ENCODE data around the gene FAM53A.

FAM53A gene

DNA sequence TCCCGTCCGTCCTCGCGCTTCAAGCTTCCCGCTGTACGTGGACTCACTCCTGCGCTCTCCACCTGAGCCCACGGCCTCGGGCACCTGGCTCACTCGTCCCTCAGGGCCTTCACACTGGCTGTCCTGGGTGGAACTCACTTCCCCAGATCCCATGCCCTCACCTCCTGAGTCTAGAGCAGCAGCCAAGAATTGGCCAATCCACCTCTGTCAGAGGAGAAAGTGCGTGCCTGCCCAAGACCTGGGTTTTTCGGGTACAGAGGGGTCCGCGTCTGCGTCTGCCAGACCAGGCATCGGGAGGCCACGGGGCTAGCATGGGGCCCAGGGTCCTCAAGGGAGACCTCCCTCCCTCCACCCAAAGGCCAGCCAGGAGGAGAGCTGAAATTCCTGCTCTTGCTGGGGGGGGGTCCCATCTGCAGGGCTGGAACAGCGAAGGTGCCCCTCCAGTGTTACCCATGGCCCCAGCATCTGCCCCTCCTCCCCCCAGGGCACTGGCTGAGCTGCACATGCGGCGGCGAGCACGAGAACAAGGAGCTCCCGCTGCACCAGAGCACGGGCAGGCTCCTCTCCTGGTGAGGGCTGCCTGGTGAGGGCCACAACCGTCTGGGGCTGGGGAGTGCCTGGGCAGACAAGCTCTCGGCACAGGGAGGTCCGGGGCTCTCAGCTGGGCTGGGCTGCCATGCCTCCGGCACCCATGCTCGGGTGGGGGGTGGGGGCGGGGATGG is 47.5 kb downstream of the FAM53A start:
- no peak for DNase-seq

DNA sequence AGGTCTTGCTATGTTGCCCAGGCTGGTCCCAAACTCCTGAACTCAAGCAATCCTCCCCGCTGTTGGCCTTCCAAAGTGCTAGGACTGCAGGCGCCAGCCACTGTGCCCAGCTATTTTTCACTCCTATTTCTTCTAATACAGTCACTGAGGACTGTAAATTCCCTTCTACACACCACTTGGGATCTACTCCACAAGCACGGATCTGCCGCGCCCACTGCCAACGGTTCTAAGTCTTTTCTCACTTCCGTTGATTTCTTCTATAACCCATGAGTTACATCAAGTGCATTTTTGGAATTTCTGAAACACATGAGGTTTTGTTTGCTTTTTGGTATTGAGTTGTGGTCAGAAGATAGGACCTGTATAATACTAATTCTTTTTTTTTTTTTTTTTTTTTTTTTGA is 48.6 kb downstream of the FAM53A start:
- DNase-seq = no peak

DNA sequence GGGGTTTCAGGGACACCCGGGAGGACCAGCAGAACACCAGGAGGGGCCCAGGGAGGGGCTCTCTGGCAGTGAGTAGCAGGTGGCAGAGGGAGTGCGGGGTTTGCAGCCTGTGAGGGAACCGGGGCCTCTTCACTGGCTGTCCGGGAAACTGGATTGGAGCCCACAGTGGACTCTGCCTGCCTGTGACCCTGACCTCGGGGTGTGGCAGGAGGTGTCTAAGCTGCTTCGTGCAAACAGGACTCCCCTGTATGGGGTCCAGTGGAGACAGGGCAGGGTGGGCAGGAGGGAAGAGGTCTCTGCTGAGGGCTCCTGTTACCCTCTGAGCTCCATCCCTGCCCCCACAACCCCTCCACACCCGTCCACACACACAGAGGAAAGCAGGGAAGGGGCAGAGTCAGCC is 50.1 kb downstream of the FAM53A start:
- DNase-seq = no peak

DNA sequence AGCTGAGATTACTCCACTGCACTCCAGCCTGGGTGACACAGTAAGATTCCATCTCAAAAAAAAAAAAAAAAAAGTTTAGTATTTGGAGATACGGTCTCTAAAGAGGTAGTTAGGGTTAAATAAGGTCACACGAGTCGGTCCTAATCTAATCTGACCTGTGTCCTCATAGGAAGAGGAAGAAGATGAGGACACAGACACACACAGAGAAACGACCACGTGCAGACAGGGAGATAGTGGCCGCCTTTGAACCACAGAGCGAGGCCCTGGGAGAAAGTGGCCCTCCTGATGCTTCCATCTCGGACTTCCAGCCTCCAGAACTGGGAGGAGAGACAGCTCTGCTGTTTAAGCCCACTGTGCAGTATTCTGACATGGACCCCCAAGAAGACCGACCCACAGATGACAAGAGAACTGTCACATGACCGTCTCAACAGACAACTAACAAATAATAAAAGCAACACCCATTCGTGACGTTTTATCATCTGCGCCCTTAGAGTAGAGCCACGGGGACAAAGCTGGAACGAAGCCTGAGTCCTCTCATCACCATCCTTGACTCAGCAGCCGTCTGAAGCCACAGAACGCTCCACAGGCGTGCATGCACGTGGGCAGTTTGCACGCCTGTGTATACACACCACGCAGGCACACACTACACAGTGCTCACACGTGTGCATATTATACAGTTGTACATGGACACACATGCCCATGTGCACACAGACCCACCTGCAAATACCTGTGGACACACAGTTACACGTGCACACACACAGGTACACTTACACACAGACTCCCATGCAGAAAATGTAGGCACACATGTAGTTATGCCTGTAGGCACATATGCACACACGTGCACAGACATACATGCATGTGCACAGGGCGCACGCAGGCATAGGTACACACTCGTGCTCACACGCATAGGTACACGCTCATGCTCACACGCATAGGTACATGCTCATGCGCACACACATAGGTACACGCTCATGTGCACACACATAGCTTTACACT is 51.7 kb downstream of the FAM53A start:
- no peak for DNase-seq

DNA sequence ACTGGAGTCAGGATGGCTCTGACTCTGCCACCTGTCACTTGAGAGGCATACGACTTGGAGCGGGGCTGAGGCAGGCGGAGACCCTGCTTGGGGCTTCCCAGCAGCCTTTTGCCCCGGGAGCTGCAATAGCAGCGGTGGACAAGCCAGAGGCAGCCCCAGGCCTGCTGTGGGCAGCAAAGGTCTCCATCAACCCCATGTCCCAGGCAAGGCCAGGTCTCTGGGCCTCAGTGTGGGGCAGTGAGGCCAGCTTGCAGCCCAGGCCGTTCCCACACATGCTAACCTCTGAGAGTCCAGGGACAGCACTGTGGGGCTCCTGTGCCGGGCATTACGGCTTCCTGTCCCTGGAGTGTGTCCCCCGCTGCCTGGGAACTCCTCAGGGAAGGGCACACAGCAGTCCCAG is 53.0 kb downstream of the FAM53A start:
- DNase-seq = no peak

DNA sequence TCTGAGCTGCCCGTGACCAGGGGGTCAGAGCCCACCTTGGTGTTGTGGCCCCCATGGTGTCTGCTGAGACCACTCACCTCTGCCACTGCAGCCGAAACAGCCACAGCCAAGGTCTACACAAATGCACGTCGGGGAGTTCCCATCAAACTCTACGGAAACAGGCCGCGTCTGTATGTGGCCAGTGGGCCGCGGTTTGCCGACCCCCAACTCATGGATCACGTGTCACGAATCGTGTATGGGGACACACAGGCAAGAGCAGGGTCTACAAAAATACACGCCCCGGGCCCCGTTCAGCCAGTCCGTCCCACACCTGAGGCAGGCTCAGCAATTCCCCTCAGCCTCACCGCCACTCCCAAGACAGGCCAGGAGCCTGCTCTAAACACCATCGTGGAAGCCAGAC is 53.8 kb downstream of the FAM53A start:
- no peak for DNase-seq

DNA sequence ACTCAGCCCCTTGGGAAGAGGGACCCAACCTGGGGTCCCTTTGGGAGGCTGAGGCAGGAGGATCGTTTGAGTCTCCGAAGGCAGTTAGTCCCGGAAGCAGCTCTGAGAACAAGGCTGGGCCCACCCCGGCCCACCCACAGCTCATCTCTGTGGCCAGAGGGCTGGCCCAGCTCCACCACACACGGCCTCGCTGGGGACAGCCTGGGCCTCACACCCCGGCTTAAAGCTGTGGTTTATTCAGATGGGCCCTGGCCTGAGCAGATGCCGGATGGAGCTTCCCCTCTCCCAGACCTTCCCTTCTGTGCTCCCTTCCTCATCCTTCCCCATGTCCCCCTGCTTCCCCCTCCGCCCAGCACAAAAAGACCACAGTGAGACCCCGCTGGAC is 54.4 kb downstream of the FAM53A start:
- DNase-seq = no peak

DNA sequence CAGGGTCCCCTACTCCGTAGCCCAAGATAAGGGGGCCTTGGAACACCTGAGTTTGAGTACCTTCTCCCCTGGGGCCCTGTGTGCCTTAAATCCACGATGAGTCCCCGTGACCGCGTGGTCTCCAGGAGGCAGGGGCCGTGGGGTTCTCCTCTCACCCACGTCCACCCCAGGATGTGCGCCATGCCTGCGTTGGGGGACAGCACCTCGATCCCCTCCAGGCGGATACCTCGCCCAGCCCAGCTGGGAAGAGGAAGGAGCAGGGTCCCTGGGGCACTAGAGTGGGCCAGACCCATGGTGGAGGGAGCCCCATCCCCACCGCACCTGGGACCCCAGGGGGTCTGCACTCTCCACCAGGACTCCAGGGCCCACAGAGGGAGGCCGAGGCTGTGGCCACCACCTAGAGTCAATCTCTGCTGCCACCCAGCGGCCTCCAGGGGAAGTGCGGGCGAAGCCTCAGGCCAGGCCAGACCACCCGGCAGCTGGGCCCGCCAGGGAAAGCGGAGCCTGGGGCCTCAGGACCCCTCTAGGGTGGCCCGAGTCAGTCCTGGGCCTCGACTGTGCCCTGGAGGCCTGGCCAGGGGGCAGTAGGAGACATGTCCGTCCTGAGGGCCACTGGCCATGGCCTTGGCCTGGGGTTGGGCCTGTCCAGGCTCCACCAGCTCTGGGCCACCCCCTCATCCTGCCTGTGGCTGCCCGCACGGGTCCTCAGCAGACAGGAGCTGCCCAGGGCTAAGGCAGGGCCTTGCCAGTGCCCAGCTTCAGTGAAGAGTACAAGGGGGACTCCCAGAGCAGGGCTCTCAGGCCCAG is 55.0 kb downstream of the FAM53A start:
- DNase-seq = peak; percentile 7

DNA sequence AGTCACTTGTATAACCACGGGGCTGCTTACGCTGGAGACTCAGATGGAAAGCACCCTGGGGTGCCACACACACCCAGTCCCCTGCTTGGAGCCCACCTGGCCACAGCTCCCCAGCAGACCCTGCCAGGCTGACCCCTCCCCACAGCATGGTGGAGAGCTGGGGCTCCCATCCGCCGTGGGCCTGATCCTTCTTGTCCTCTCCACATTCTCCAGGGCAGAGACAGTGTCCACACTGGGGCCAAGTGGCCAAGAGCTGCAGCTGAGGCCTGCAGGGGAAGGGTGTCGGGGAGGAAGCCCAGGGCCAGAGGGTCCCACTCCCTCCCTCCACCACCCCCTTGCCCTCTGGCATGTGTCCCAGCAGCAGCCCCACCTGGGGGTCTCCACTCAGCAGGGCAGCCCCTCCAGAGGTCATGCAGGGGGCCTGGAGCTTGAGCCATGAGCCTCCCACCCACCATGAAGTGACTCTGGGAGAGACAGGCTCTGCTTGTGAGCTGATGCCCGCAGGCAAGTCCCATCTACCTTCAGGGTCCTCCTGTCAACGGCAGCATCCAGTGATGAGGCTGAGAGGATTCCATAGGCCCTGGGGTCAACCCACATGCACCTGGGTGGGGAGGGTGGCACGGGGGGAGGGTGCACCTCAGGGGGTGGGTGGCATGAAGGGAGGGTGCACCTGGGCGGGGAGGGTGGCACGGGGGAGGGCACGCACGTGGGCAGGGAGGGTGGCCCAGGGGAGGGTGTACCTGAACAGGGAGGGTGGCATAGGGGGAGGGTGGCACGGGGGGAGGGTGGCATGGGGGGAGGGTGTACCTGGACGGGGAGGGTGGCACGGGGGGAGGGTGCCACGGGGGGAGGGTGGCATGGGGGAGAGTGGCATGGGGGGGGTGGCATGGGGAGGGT is 56.4 kb downstream of the FAM53A start:
- DNase-seq = no peak

DNA sequence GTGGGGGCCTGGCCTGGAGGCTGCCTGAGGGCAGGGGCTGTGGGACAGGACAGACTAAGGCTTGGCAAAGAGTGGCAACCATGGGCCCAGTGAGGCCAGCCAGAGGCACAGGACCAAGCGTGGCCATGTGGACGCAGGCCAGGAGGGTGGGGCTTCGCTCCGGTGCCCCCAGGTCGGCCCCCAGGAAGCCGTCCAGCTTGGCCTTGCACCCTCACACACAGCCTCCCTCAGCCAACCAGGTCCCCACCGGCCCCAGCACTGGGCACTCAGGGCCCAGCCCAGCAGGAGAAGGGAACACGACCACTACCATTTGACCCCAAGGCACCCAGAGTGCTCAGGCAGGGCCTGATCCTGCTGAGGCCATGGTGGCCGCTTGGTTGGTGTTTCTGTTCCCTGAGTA is 57.2 kb downstream of the FAM53A start:
- no peak for DNase-seq

DNA sequence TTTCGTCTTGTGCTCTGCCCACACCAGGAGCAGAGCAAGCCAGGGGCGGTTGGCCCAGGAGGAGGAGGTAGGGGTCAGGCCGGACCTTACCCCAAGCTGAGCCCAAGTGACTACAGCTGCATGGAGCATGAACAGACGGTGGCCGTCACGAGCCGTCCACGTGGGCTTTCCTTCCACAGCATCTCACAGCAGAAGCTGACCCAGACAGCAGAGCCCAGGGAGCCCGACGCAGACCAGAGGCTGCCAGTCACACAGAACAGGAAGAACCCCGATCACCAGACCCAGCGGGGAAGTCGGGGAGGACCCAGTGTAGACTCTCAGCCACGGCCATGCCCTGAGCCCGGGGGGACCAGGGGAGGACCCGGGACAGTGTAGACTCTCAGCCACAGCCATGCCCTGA is 58.0 kb downstream of the FAM53A start:
- no peak for DNase-seq

DNA sequence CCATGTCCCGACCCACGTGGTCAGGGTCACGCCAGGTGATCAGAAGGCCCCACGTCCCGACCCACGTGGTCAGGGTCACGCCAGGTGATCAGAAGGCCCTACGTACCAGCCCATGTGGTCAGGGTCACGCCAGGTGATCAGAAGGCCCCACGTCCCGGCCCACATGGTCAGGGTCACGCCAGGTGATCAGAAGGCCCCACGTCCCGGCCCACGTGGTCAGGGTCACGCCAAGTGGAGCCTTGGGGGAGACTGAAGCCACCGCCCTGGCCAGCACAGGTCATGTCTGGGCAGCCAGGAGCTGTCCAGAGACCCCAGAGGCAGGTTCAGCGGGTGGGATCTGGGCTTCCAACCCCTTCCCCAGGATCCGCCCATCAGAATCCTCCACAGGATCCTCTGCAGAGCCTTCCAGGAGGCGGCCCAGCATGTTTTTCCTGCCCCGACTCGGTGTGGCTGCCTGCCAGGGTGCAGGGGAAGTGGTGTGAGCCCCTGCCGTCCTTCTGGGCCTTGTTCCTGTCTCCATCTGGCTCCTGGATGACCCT is 58.4 kb downstream of the FAM53A start:
- no peak for DNase-seq

DNA sequence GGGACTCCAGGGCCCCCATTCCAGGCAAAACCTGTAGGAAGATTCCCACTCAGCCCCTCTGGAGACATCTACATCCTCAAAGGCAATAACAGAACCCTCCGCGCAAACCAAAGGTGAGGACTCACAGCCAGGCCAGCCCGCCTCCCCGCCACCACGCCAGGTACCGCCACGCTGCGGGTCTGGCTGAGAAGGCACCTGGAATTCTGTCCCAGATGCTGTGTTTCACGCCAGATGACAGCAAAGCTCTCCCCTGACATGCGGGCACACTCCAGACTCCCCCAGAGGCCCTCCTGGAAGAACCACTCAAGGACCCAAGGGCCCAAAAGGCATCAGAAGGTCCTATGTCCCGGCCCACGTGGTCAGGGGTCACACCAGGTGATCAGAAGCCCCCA is 59.6 kb downstream of the FAM53A start:
- no peak for DNase-seq

DNA sequence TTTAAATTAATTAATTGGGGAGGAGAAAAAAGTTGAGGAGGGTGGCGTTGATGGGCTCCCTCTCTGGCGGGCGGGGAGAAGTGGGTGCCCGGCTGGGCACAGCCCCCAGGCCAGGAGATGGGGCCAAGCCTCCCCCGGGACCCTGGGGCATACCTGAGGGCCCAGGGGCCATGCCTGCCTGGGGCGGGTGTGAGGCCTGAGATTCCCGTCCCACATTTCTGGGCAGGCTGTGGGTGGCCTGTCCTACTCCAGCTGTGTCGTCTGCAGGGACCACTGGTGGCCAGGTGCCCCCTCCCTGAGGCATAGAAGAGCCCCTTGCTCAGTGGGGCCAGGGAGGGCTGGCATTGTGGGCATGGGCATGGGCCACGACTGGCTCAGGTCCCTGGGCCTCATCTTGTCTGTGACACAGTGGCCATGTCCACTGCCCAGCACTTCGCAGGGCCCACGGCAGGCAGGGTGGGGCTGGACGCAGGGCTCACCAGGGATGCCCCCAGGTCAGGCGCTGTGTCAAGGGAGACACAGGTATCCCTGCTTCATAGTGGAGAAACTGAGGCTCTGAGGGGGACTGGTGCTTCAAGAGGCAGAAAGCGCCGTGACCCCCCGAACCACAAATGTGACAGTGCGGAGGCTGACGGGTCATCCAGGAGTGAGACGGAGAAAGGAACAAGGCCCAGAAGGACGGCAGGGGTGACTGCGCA is 60.1 kb downstream of the FAM53A start:
- no peak for DNase-seq

DNA sequence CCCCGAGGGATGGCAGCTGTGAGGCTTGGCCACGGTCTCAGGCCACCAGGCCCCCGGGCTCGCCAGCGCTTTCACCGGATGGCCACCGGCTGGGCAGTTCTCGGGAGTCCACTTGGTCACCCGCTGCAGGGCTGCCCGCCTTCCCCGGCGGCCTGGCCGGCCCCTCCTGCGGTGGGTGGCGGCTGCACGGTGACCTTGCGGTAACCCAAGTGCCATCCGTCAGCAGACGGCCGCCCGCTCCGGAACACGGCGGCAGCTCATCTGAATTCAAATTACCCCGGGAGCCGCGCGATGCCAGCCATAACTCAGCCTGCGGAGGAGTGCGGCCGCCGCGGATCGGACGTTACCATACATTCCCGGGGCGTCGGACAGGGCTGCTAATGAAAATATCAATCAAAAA is 60.7 kb downstream of the FAM53A start:
- no peak for DNase-seq

DNA sequence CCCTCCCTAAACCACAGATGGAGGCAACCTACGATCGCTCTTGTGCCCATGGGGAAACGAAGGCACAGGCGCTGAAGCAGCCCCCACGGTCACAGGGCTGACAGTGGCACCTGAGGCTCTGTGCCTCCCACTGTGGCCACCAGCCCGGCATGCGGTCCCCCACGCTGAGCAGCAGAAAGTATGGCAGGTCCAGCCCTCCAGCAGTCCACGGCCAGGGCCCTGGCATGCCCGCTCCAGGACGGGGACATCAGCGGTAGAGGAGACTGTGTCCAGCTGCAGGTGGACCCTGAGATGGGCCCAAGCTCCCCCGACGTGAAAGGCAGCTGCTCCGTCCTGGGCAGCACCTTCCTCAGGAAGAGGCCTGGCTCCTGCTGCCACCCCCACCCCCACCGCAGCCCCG is 61.2 kb downstream of the FAM53A start:
- DNase-seq = no peak

DNA sequence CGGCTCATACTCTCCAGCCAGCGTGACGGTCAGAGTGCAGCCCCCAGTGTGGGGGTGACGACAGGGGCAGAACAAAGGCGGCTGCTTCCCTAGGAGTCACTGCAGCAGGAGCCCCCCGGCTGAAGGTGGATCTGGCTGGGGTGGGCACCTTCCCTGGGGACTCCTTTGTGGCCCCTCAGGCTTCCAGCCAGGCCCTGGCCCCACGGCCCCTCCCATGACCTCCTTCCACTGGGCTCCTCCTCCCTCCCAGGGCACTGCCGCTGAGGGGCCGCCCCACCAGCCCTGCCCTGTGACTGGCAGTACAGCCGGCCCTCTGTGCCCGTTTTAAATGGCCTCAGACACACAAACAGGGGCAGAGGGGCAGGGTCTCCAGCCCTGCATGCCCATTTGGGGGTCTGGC is 61.9 kb downstream of the FAM53A start:
- DNase-seq = no peak

DNA sequence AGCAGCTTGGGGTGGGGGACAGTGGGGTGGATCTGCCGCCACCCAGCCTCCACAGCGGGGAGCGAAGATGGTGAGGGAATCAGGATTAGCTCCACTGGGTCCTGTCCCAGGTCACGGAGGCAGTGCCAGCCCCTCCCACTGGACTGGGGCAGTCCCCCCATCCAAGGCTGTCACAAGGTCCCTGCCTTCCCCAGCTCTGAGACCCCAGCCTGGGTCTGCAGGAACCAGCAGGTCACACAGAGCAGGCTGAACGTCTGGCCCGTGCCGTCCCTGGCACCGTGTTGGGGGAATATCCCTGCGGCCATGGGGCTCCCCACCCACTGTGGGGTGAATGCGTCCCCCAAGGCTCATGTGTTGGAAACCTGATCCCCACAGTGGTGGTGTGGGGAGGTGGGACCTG is 62.6 kb downstream of the FAM53A start:
- DNase-seq = no peak

DNA sequence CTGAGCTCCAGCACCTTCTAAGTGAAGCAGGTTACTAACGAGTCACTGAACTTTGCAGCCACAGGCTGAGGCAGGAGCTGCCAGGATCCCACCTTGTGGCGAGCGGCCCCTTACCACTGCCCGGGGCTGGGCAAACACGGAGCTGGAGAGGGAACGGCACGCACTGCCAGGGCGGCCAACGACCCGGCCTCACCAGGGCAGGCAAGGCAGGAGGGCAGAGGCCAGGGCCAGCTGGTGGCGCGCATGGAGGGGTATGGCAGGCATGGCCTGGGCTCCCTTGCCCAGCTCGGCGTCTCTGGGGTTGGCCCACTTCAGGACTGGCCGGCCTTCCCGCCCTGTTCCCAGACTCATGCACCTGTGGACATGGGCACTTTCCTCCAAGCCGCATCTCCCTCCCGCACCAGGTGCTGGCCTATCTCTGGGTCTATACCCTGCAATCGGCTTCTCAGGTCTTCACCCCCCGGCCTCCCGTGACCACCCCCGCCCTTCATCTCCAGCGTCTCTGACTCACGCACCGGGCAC is 64.9 kb downstream of the FAM53A start:
- no peak for DNase-seq

DNA sequence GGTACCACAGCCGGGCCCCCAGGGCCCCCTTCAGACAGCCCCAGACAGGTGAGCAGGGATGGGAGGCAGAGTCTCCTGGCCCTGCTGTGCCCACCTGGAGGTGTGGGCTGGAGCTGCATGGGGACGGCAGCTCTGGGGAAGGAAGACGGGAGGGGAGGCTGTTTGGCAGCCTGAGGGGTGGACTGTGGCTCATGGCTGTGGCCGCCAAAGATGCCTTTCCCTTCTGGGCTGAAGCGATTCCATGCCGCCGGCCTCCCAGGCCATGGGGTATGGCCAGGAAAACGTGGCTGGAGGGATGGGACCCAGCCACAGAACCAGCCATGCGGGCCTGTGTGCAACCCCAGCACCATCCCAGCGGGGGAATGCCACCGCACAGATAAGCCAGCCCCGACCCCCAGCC is 65.7 kb downstream of the FAM53A start:
- no peak for DNase-seq

DNA sequence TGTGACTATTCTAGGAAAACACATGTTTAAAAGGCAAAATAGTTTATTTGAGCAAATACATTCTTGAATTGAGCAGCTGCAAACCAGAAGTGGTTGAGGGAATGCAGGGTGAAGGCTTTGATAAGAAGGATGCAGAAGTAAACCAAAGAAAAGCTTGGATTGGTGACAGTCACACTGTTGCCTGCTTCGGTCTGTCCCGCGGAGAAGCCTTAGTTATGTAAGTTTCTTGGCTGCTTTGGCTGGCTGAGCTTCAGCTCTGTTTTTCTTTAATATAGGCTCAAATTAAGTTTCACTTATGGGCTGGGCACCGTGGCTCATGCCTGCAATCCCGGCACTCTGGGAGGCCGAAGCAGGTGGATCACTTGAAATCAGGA is 67.6 kb downstream of the FAM53A start:
- DNase-seq = no peak
